HCT116 (cell line): ENCODE data around the gene VIPR2. TPM values are rescaled to one million over a fixed set of nuclear protein-coding genes. Genes with fewer than 3 reads are reported as not detected.

Experiments
- ATAC-seq: fragments of 200-7000 bp; cut with Tn5 transposase; 2 replicates; pipeline ENCODE4 v1.9.1; 2020; ENCODE audit warnings: mild to moderate bottlenecking, moderate library complexity
- BruUV-seq: library from RNA; stranded (reverse); fragments of 400-500 nt; replicated peaks from 2 replicates; lab custom pipeline; 2021; lab: Mats Ljungman, UMichigan
- CTCF ChIA-PET: fragments of 300-600 bp; sonication (Branson Sonifier 250); formaldehyde crosslinking; loops from one replicate; lab custom pipeline; 2021; ENCODE audit warnings: antibody characterized with exemption; lab: Charles Lee
- POLR2A ChIA-PET: fragments of 300-600, 350-600 bp; sonication (Branson Sonifier 250); formaldehyde crosslinking; loops from one replicate; lab custom pipeline; 2021; ENCODE audit warnings: antibody characterized with exemption; lab: Charles Lee
- RAD21 ChIA-PET, 2 experiments: fragments of 300-600 bp; sonication (Branson Sonifier 250); formaldehyde crosslinking; loops; one replicate each; lab custom pipeline; 2023; ENCODE audit warnings: low total read pairs in 2 of 2; ENCODE audit not compliant: uncharacterized antibody in 2 of 2, unreplicated experiment in 2 of 2, low non-redundant PET in 1 of 2; lab: Charles Lee
- DNase-seq: peaks from one replicate; pipeline ENCODE4 v3.0.0-alpha.2; 2010; ENCODE audit warnings: low read depth, low spot score
- H2AFZ ChIP-seq: fragments of 200-600 bp; shearing (Covaris generic), sonication (generic); 2 replicates; pipeline ENCODE4 v1.6.1; 2017; ENCODE audit warnings: low read depth, mixed run types, mixed read lengths, antibody characterized with exemption, low read length; ENCODE audit not compliant: poor library complexity, severe bottlenecking
- H3K27ac ChIP-seq: 2 replicates; pipeline ENCODE4 v1.5.1; 2012; ENCODE audit warnings: low read depth, low read length
- H3K27me3 ChIP-seq: fragments of 200-600 bp; sonication (generic); 2 replicates; pipeline ENCODE4 v1.6.1; 2016; ENCODE audit warnings: mixed run types, low read length, mixed read lengths; ENCODE audit not compliant: insufficient read depth
- H3K36me3 ChIP-seq, 2 experiments: fragments of 200-500 bp in 1 of 2; fragments of 200-600 bp in 1 of 2; sonication (Bioruptor generic) in 1 of 2; sonication (generic) in 1 of 2; 2 replicates each; pipeline versions ENCODE4 v1.5.1 to v1.6.1; 2014 to 2016; ENCODE audit warnings: low read length in 2 of 2, inconsistent platforms in 1 of 2, mixed read lengths in 1 of 2, mixed run types in 1 of 2; ENCODE audit not compliant: insufficient read depth in 2 of 2, control insufficient read depth in 1 of 2
- H3K4me1 ChIP-seq, 2 experiments: fragments of 200-600 bp in 1 of 2; sonication (generic) in 1 of 2; 2 replicates each; pipeline versions ENCODE4 v1.5.1 to v1.6.1; 2012 to 2017; ENCODE audit warnings: low read length in 2 of 2, inconsistent platforms in 1 of 2, mild to moderate bottlenecking in 1 of 2, mixed read lengths in 1 of 2, mixed run types in 1 of 2, moderate library complexity in 1 of 2; ENCODE audit not compliant: insufficient read depth in 2 of 2, control insufficient read depth in 1 of 2
- H3K4me2 ChIP-seq: fragments of 200-600 bp; sonication (generic); 2 replicates; pipeline ENCODE4 v1.6.1; 2017; ENCODE audit warnings: mixed run types, low read length, mixed read lengths
- H3K4me3 ChIP-seq, 2 experiments: fragments of 200-600 bp in 1 of 2; sonication (generic) in 1 of 2; replicated peaks in 1 of 2; 2 replicates each; pipeline ENCODE4 v1.5.1; 2011 to 2016; ENCODE audit warnings: low read length in 2 of 2, control low read depth in 1 of 2, low read depth in 1 of 2, mild to moderate bottlenecking in 1 of 2, mixed read lengths in 1 of 2, mixed run types in 1 of 2
- H3K79me2 ChIP-seq: fragments of 200-600 bp; sonication (generic); 2 replicates; pipeline ENCODE4 v1.6.1; 2017; ENCODE audit warnings: mild to moderate bottlenecking, mixed run types, low read length, moderate library complexity, mixed read lengths; ENCODE audit not compliant: insufficient read depth
- H3K9ac ChIP-seq: fragments of 200-600 bp; sonication (generic); 2 replicates; pipeline ENCODE4 v1.6.1; 2016; ENCODE audit warnings: low read length, mixed read lengths
- H3K9me2 ChIP-seq: fragments of 200-600 bp; sonication (generic), shearing (Covaris generic); 2 replicates; pipeline ENCODE4 v1.6.1; 2017; ENCODE audit warnings: mixed run types, mild to moderate bottlenecking, moderate library complexity; ENCODE audit not compliant: insufficient read depth
- H3K9me3 ChIP-seq, 2 experiments: fragments of 200-500 bp in 1 of 2; fragments of 200-600 bp in 1 of 2; sonication (Bioruptor generic) in 1 of 2; sonication (generic) in 1 of 2; 2 replicates each; pipeline ENCODE4 v1.6.1; 2014 to 2017; ENCODE audit warnings: low read length in 2 of 2, mixed read lengths in 2 of 2, inconsistent platforms in 1 of 2, low read depth in 1 of 2, mild to moderate bottlenecking in 1 of 2, mixed run types in 1 of 2, moderate library complexity in 1 of 2; ENCODE audit not compliant: control insufficient read depth in 1 of 2, insufficient read depth in 1 of 2
- H4K20me1 ChIP-seq: fragments of 200-600 bp; sonication (generic), shearing (Covaris generic); 2 replicates; pipeline ENCODE4 v1.6.1; 2017; ENCODE audit warnings: mixed run types, mild to moderate bottlenecking, moderate library complexity; ENCODE audit not compliant: insufficient read depth
- CEBPB ChIP-seq: IDR thresholded peaks from 2 replicates; pipeline ENCODE4 v1.6.1; 2012; ENCODE audit warnings: low read depth
- EGR1 ChIP-seq: IDR thresholded peaks from 2 replicates; pipeline ENCODE4 v1.6.1; 2012; ENCODE audit warnings: low read depth
- ELF1 ChIP-seq: IDR thresholded peaks from 2 replicates; pipeline ENCODE4 v1.6.1; 2012; ENCODE audit warnings: low read depth, borderline replicate concordance
- EZH2 ChIP-seq: fragments of 200-600 bp; sonication (generic); IDR thresholded peaks from 2 replicates; pipeline ENCODE4 v1.6.1; 2017; ENCODE audit warnings: antibody characterized with exemption, mixed run types
- FOSL1 ChIP-seq: IDR thresholded peaks from 2 replicates; pipeline ENCODE4 v1.6.1; 2012; ENCODE audit warnings: low read depth
- POLR2A ChIP-seq: IDR thresholded peaks from 2 replicates; pipeline ENCODE4 v1.7.0; 2011; ENCODE audit warnings: borderline replicate concordance; ENCODE audit not compliant: insufficient read depth, insufficient read length; ENCODE audit errors: extremely low read depth
- POLR2AphosphoS5 ChIP-seq: IDR thresholded peaks from 2 replicates; pipeline ENCODE4 v1.6.1; 2011; ENCODE audit warnings: mild to moderate bottlenecking, low read depth, low read length, moderate library complexity
- RAD21 ChIP-seq: IDR thresholded peaks from 2 replicates; pipeline ENCODE4 v1.6.1; 2012; ENCODE audit warnings: low read depth, mild to moderate bottlenecking
- SP1 ChIP-seq: IDR thresholded peaks from 2 replicates; pipeline ENCODE4 v1.6.1; 2012; ENCODE audit warnings: low read depth
- SRF ChIP-seq: IDR thresholded peaks from 2 replicates; pipeline ENCODE4 v1.6.1; 2012; ENCODE audit warnings: low read depth
- TCF7L2 ChIP-seq: IDR thresholded peaks from 2 replicates; pipeline ENCODE4 v1.7.0; 2011; ENCODE audit warnings: borderline replicate concordance, inconsistent platforms; ENCODE audit not compliant: insufficient read depth, insufficient read length; ENCODE audit errors: extremely low read depth
- YY1 ChIP-seq: IDR thresholded peaks from 2 replicates; pipeline ENCODE4 v1.6.1; 2011; ENCODE audit warnings: low read length, low read depth, moderate library complexity, mild to moderate bottlenecking; ENCODE audit not compliant: insufficient replicate concordance; ENCODE audit errors: extremely low read depth
- ZFX ChIP-seq: fragments of 450-650 bp; IDR thresholded peaks from 2 replicates; pipeline ENCODE4 v1.6.1; 2017
- ZNF274 ChIP-seq: fragments of 200-500 bp; sonication (Bioruptor generic); IDR thresholded peaks from 2 replicates; pipeline ENCODE4 v1.6.1; 2014; ENCODE audit warnings: mild to moderate bottlenecking, low read depth, low read length, inconsistent platforms
- intact Hi-C: fragments of 100-400 bp; cut with micrococcal nuclease; formaldehyde crosslinking; loops from 2 replicates; pipeline ENCODE4 v1.10.0; 2022
- total RNA-seq: library from RNA; stranded (reverse); gene quantifications from one replicate; pipeline ENCODE4 v1.2.1, GENCODE V29; 2021; ENCODE audit not compliant: unreplicated experiment
- TF ChIP-seq, protein P1 (sequence below): IDR thresholded peaks from 2 replicates; pipeline ENCODE4 v1.6.1; 2012; ENCODE audit warnings: low read depth
- TF ChIP-seq, protein P2 (sequence below), 3 experiments: fragments of 200-600 bp in 1 of 3; sonication (generic) in 1 of 3; IDR thresholded peaks in 2 of 3; conservative IDR thresholded peaks in 1 of 3; 2 replicates each; pipeline ENCODE4 v1.5.1; 2012 to 2017; ENCODE audit warnings: low read depth in 2 of 3, low read length in 2 of 3, antibody characterized with exemption in 1 of 3, borderline replicate concordance in 1 of 3, control low read depth in 1 of 3, mild to moderate bottlenecking in 1 of 3, mixed read lengths in 1 of 3, mixed run types in 1 of 3, moderate library complexity in 1 of 3; ENCODE audit not compliant: insufficient read depth in 1 of 3
- TF ChIP-seq, protein P3 (sequence below): IDR thresholded peaks from 2 replicates; pipeline ENCODE4 v1.6.1; 2012
- TF ChIP-seq, protein P4 (sequence below): IDR thresholded peaks from 2 replicates; pipeline ENCODE4 v1.6.1; 2011; ENCODE audit warnings: mild to moderate bottlenecking, low read length, moderate library complexity; ENCODE audit not compliant: insufficient replicate concordance; ENCODE audit errors: extremely low read depth
- TF ChIP-seq, protein P5 (sequence below): IDR thresholded peaks from 2 replicates; pipeline ENCODE4 v1.6.1; 2012

VIPR2 gene
- total RNA-seq, 1 experiment from 2014 or later: 0.10 TPM

DNA sequence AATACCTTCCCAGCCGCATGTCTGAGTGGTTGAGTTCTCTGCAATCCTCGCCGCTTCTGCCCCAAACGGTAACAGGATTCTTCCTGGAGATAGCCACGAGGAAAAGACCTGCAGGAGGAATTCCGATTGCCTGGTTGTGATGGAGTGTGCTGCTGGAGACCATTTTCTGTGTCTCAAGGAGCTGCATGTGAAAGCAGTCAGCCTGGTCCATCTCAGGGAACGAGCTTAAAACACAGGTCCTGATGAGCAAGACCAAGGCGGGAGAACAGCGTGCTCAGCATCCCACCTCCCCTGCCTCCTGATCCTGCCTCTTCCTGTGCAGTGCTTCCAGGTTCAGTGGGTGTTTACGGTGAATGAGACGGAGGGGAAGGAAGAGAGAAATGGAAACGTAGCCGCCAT lies 26.5 kb downstream of the VIPR2 start:
- H3K27ac ChIP-seq: no peak overlapping the region
- peaks cover 28% of the 10 kb centered on the region for H3K27me3 ChIP-seq
- no peaks in the 10 kb centered on the region for H3K36me3 ChIP-seq
- POLR2A ChIA-PET: no interaction called here
- DNase-seq (no peak), ATAC-seq (no peak)
- no peaks in the 10 kb centered on the region for H3K79me2 ChIP-seq
- no peaks in the 10 kb centered on the region for H3K9me3 ChIP-seq
- H3K9ac ChIP-seq: no peak overlapping the region
- CTCF ChIA-PET: no interaction called here
- no peaks in the 10 kb centered on the region; the same call in 1 of the 2 replicates for H4K20me1 ChIP-seq
- H3K9me2 ChIP-seq: no peaks in the 10 kb centered on the region
- H2AFZ ChIP-seq: no peak overlapping the region
- H3K4me2 ChIP-seq: no peak overlapping the region
- BruUV-seq: no TSS peak
- no peak overlapping the region for H3K4me3 ChIP-seq
- no peaks in the 10 kb centered on the region for H3K4me1 ChIP-seq
- TF ChIP-seq, protein P1, sequence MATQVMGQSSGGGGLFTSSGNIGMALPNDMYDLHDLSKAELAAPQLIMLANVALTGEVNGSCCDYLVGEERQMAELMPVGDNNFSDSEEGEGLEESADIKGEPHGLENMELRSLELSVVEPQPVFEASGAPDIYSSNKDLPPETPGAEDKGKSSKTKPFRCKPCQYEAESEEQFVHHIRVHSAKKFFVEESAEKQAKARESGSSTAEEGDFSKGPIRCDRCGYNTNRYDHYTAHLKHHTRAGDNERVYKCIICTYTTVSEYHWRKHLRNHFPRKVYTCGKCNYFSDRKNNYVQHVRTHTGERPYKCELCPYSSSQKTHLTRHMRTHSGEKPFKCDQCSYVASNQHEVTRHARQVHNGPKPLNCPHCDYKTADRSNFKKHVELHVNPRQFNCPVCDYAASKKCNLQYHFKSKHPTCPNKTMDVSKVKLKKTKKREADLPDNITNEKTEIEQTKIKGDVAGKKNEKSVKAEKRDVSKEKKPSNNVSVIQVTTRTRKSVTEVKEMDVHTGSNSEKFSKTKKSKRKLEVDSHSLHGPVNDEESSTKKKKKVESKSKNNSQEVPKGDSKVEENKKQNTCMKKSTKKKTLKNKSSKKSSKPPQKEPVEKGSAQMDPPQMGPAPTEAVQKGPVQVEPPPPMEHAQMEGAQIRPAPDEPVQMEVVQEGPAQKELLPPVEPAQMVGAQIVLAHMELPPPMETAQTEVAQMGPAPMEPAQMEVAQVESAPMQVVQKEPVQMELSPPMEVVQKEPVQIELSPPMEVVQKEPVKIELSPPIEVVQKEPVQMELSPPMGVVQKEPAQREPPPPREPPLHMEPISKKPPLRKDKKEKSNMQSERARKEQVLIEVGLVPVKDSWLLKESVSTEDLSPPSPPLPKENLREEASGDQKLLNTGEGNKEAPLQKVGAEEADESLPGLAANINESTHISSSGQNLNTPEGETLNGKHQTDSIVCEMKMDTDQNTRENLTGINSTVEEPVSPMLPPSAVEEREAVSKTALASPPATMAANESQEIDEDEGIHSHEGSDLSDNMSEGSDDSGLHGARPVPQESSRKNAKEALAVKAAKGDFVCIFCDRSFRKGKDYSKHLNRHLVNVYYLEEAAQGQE: no peak
- no peak for TF ChIP-seq CEBPB
- TF ChIP-seq POLR2A: no peak
- no peak for TF ChIP-seq EZH2
- TF ChIP-seq YY1: no peak
- TF ChIP-seq ELF1: no peak
- TF ChIP-seq, protein P2, sequence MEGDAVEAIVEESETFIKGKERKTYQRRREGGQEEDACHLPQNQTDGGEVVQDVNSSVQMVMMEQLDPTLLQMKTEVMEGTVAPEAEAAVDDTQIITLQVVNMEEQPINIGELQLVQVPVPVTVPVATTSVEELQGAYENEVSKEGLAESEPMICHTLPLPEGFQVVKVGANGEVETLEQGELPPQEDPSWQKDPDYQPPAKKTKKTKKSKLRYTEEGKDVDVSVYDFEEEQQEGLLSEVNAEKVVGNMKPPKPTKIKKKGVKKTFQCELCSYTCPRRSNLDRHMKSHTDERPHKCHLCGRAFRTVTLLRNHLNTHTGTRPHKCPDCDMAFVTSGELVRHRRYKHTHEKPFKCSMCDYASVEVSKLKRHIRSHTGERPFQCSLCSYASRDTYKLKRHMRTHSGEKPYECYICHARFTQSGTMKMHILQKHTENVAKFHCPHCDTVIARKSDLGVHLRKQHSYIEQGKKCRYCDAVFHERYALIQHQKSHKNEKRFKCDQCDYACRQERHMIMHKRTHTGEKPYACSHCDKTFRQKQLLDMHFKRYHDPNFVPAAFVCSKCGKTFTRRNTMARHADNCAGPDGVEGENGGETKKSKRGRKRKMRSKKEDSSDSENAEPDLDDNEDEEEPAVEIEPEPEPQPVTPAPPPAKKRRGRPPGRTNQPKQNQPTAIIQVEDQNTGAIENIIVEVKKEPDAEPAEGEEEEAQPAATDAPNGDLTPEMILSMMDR (IDR thresholded peaks at IDR 0.05 in 2 of 3, conservative IDR thresholded peaks at IDR 0.05 in 1 of 3; ENCODE audit: borderline replicate concordance in 1 of 3, insufficient read depth in 1 of 3, low read depth in 2 of 3, low read length in 2 of 3): no peak
- TF ChIP-seq ZFX: no peak
- TF ChIP-seq, protein P3, sequence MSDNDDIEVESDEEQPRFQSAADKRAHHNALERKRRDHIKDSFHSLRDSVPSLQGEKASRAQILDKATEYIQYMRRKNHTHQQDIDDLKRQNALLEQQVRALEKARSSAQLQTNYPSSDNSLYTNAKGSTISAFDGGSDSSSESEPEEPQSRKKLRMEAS: no peak
- no peak for TF ChIP-seq ZNF274
- TF ChIP-seq SRF: no peak
- TF ChIP-seq, protein P4, sequence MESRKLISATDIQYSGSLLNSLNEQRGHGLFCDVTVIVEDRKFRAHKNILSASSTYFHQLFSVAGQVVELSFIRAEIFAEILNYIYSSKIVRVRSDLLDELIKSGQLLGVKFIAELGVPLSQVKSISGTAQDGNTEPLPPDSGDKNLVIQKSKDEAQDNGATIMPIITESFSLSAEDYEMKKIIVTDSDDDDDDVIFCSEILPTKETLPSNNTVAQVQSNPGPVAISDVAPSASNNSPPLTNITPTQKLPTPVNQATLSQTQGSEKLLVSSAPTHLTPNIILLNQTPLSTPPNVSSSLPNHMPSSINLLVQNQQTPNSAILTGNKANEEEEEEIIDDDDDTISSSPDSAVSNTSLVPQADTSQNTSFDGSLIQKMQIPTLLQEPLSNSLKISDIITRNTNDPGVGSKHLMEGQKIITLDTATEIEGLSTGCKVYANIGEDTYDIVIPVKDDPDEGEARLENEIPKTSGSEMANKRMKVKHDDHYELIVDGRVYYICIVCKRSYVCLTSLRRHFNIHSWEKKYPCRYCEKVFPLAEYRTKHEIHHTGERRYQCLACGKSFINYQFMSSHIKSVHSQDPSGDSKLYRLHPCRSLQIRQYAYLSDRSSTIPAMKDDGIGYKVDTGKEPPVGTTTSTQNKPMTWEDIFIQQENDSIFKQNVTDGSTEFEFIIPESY: no peak
- no peak for TF ChIP-seq RAD21
- no peak for TF ChIP-seq SP1
- no peak for TF ChIP-seq EGR1
- TF ChIP-seq POLR2AphosphoS5: no peak
- no peak for TF ChIP-seq FOSL1
- TF ChIP-seq TCF7L2: no peak
- TF ChIP-seq, protein P5, sequence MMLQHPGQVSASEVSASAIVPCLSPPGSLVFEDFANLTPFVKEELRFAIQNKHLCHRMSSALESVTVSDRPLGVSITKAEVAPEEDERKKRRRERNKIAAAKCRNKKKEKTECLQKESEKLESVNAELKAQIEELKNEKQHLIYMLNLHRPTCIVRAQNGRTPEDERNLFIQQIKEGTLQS: no peak
- intact Hi-C loops: no loop called here
- RAD21 ChIA-PET: no interaction called here
